HG03159 (cell line): ENCODE measurements around the gene NOL4L.

Experiments used
- ATAC-seq: cut with Tn5 transposase; IDR thresholded peaks from one replicate; pipeline ENCODE4 v1.9.1; 2021; ENCODE audit warnings: mild to moderate bottlenecking, moderate library complexity; ENCODE audit not compliant: unreplicated experiment

The NOL4L gene

GRCh38 chr20:32577657-32578056 is 7.5 kb downstream of the NOL4L start:
- no peak for ATAC-seq

- no peak for ATAC-seq
These were observed 8.1 kb downstream of the NOL4L start for GRCh38 chr20:32577023-32577422.

- ATAC-seq, result no peak
These were observed 8.6 kb downstream of the NOL4L start for GRCh38 chr20:32576560-32576959.

- no peak for ATAC-seq
These were observed 9.3 kb downstream of the NOL4L start for GRCh38 chr20:32575805-32576204.

GRCh38 chr20:32575227-32575581 is 9.9 kb downstream of the NOL4L start:
- ATAC-seq, result no peak

- ATAC-seq, result no peak
These were observed 10.6 kb downstream of the NOL4L start for GRCh38 chr20:32574296-32575226.

- ATAC-seq, result no peak
These were observed 11.8 kb downstream of the NOL4L start for GRCh38 chr20:32573167-32573851.

GRCh38 chr20:32572271-32572968 is 12.7 kb downstream of the NOL4L start:
- no peak for ATAC-seq

- no peak for ATAC-seq
These were observed 13.6 kb downstream of the NOL4L start for GRCh38 chr20:32571566-32571965.

- no peak for ATAC-seq
These were observed 14.5 kb downstream of the NOL4L start for GRCh38 chr20:32570401-32571190.

- ATAC-seq, result no peak
These were observed 15.5 kb downstream of the NOL4L start for GRCh38 chr20:32569380-32570305.

- no peak for ATAC-seq
These were observed 16.1 kb downstream of the NOL4L start for GRCh38 chr20:32569018-32569379.

GRCh38 chr20:32567384-32568178 is 17.6 kb downstream of the NOL4L start:
- ATAC-seq, result no peak

GRCh38 chr20:32566379-32567374 is 18.5 kb downstream of the NOL4L start:
- no peak for ATAC-seq

- no peak for ATAC-seq
These were observed 19.4 kb downstream of the NOL4L start for GRCh38 chr20:32565735-32566032.

- no peak for ATAC-seq
These were observed 20.0 kb downstream of the NOL4L start for GRCh38 chr20:32564921-32565734.

GRCh38 chr20:32564440-32564839 is 20.7 kb downstream of the NOL4L start:
- ATAC-seq, result no peak
